Measurements from ENCODE around the gene C2orf81.
A peak's percentile ranks its signal among the peaks of the same experiment; 100 is the strongest.

Gene C2orf81

GRCh38 chr2:74423231-74424095 lies 2.0 kb upstream of the C2orf81 start:
- no peak for DNase-seq (ENCODE audit: low spot score)

- DNase-seq (ENCODE audit: low spot score), result peak; percentile 21
Observed at GRCh38 chr2:74420443-74421103, 846 bp downstream of the C2orf81 start.

- no peak for DNase-seq (ENCODE audit: low spot score)
Observed at GRCh38 chr2:74420006-74420405, 1.4 kb downstream of the C2orf81 start.

- peak; percentile 28 for DNase-seq (ENCODE audit: low spot score)
Observed at GRCh38 chr2:74419345-74419744, 2.1 kb downstream of the C2orf81 start.

- no peak for DNase-seq (ENCODE audit: low spot score)
Observed at GRCh38 chr2:74418312-74418711, 3.1 kb downstream of the C2orf81 start.

GRCh38 chr2:74417763-74418162 lies 3.7 kb downstream of the C2orf81 start:
- no peak for DNase-seq (ENCODE audit: low spot score)

GRCh38 chr2:74417197-74417596 lies 4.2 kb downstream of the C2orf81 start:
- DNase-seq (ENCODE audit: low spot score), result no peak

GRCh38 chr2:74416778-74417177 lies 4.6 kb downstream of the C2orf81 start:
- peak; percentile 27 for DNase-seq (ENCODE audit: low spot score)

GRCh38 chr2:74415762-74416395 lies 5.5 kb downstream of the C2orf81 start:
- no peak for DNase-seq (ENCODE audit: low spot score)

GRCh38 chr2:74414881-74415761 lies 6.3 kb downstream of the C2orf81 start:
- no peak for DNase-seq (ENCODE audit: low spot score)

GRCh38 chr2:74414441-74414840 lies 7.0 kb downstream of the C2orf81 start:
- no peak for DNase-seq (ENCODE audit: low spot score)

- no peak for DNase-seq (ENCODE audit: low spot score)
Observed at GRCh38 chr2:74413001-74413698, 8.3 kb downstream of the C2orf81 start.

GRCh38 chr2:74407682-74408081 lies 13.7 kb downstream of the C2orf81 start:
- no peak for DNase-seq (ENCODE audit: low spot score)

GRCh38 chr2:74406035-74406434 lies 15.4 kb downstream of the C2orf81 start:
- DNase-seq (ENCODE audit: low spot score), result peak; percentile 25

- no peak for DNase-seq (ENCODE audit: low spot score)
Observed at GRCh38 chr2:74401891-74402290, 19.5 kb downstream of the C2orf81 start.

GRCh38 chr2:74399785-74400184 lies 21.6 kb downstream of the C2orf81 start:
- DNase-seq (ENCODE audit: low spot score), result peak; percentile 78

- DNase-seq (ENCODE audit: low spot score), result no peak
Observed at GRCh38 chr2:74396149-74396548, 25.3 kb downstream of the C2orf81 start.

- DNase-seq (ENCODE audit: low spot score), result no peak
Observed at GRCh38 chr2:74393525-74393924, 27.9 kb downstream of the C2orf81 start.

- no peak for DNase-seq (ENCODE audit: low spot score)
Observed at GRCh38 chr2:74392449-74392743, 29.0 kb downstream of the C2orf81 start.

- DNase-seq (ENCODE audit: low spot score), result peak; percentile 96
Observed at GRCh38 chr2:74391580-74392448, 29.6 kb downstream of the C2orf81 start.

GRCh38 chr2:74391209-74391579 lies 30.2 kb downstream of the C2orf81 start:
- DNase-seq (ENCODE audit: low spot score), result peak; percentile 45
